HG02623 (cell line): ENCODE data around the gene ADAM10.

ENCODE experiments used
- ATAC-seq: cut with Tn5 transposase; IDR thresholded peaks from one replicate; pipeline ENCODE4 v1.9.1; 2021; ENCODE audit warnings: moderate library complexity; ENCODE audit not compliant: unreplicated experiment

Gene ADAM10

GRCh38 chr15:58726867-58727266, 22.6 kb downstream of the ADAM10 start:
- no peak for ATAC-seq

- peak; percentile 70 for ATAC-seq
Observed at GRCh38 chr15:58724466-58724865, 25.0 kb downstream of the ADAM10 start.

GRCh38 chr15:58717357-58717756, 32.1 kb downstream of the ADAM10 start:
- ATAC-seq: no peak

GRCh38 chr15:58716027-58716426, 33.5 kb downstream of the ADAM10 start:
- ATAC-seq: no peak

- ATAC-seq: no peak
Observed at GRCh38 chr15:58715266-58715917, 34.1 kb downstream of the ADAM10 start.

GRCh38 chr15:58710701-58711100, 38.8 kb downstream of the ADAM10 start:
- no peak for ATAC-seq

- no peak for ATAC-seq
Observed at GRCh38 chr15:58707397-58707796, 42.1 kb downstream of the ADAM10 start.

GRCh38 chr15:58705105-58705504, 44.4 kb downstream of the ADAM10 start:
- no peak for ATAC-seq

GRCh38 chr15:58704155-58704865, 45.2 kb downstream of the ADAM10 start:
- no peak for ATAC-seq

GRCh38 chr15:58703610-58704009, 45.9 kb downstream of the ADAM10 start:
- ATAC-seq: no peak

GRCh38 chr15:58702233-58702632, 47.3 kb downstream of the ADAM10 start:
- no peak for ATAC-seq

- ATAC-seq: no peak
Observed at GRCh38 chr15:58701376-58701775, 48.1 kb downstream of the ADAM10 start.

- ATAC-seq: no peak
Observed at GRCh38 chr15:58699769-58700168, 49.7 kb downstream of the ADAM10 start.

- ATAC-seq: no peak
Observed at GRCh38 chr15:58698887-58699641, 50.4 kb downstream of the ADAM10 start.

GRCh38 chr15:58697220-58697619, 52.3 kb downstream of the ADAM10 start:
- ATAC-seq: no peak

GRCh38 chr15:58696738-58697137, 52.8 kb downstream of the ADAM10 start:
- ATAC-seq: no peak

GRCh38 chr15:58694641-58695398, 54.7 kb downstream of the ADAM10 start:
- ATAC-seq: no peak

- no peak for ATAC-seq
Observed at GRCh38 chr15:58690703-58691102, 58.8 kb downstream of the ADAM10 start.

- ATAC-seq: no peak
Observed at GRCh38 chr15:58689646-58690045, 59.9 kb downstream of the ADAM10 start.

GRCh38 chr15:58686286-58686685, 63.2 kb downstream of the ADAM10 start:
- ATAC-seq: no peak

- ATAC-seq: no peak
Observed at GRCh38 chr15:58684751-58685150, 64.8 kb downstream of the ADAM10 start.
